Tibial nerve (tissue), 4 donors: ENCODE results near the gene PRMT3.

ENCODE experiments used
- CTCF ChIP-seq, 5 experiments: fragments of 200-600 bp in 3 of 5; fragments of 450-650 bp in 2 of 5; sonication (generic) in 3 of 5; IDR thresholded peaks; one replicate each; pipeline ENCODE4 v1.5.1; 2016 to 2019; ENCODE audit warnings: antibody characterized with exemption in 5 of 5, mild to moderate bottlenecking in 3 of 5, moderate library complexity in 2 of 5
- EP300 ChIP-seq, 2 donors: sonication (generic); formaldehyde crosslinking; IDR thresholded peaks; one replicate each; pipeline ENCODE4 v1.6.1; 2017; ENCODE audit warnings: antibody characterized with exemption in 2 of 2, mild to moderate bottlenecking in 1 of 2
- POLR2A ChIP-seq, 2 donors: fragments of 450-650 bp; IDR thresholded peaks; one replicate each; pipeline ENCODE4 v1.6.1; 2017; ENCODE audit warnings: antibody characterized with exemption in 2 of 2, mild to moderate bottlenecking in 2 of 2, moderate library complexity in 2 of 2

DNA sequence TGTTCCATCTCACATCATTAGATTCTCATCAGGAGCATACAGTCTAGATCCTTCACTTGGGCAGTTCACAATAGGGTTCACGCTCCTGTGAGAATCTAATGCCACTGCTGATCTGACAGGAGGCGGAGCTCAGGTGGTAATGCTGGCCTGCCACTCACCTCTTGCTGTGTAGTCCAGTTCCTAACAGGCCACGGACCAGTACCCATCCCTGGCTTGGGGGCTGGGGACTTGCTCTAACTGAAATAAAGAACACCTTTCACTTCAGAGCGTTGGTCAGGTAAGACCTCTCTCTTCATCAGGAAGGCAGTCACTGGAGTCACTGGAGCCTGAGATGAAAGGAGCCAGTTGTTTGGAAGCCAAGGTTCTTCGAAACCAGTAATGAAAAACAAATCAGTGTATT is 41.7 kb downstream of the PRMT3 start:
- TF ChIP-seq POLR2A (IDR thresholded peaks at IDR 0.05) (no peak), CTCF (IDR thresholded peaks at IDR 0.05) (no peak), EP300 (IDR thresholded peaks at IDR 0.05) (no peak)
